Effector memory CD4-positive, alpha-beta T cell (primary cell): ENCODE measurements around the gene MAP1LC3A.

Source experiments
- DNase-seq, 3 donors: peaks; one replicate each; pipeline ENCODE4 v3.0.0-alpha.2; 2020
- H3K27ac ChIP-seq: 2 replicates; pipeline ENCODE4 v1.7.0; 2013; ENCODE audit warnings: mild to moderate bottlenecking, low read length, moderate library complexity; ENCODE audit not compliant: insufficient read depth, poor library complexity, severe bottlenecking
- H3K27me3 ChIP-seq: replicated peaks from 2 replicates; pipeline ENCODE4 v1.7.0; 2013; ENCODE audit warnings: mild to moderate bottlenecking, low read length; ENCODE audit not compliant: insufficient read depth, control insufficient read depth, poor library complexity, severe bottlenecking
- H3K36me3 ChIP-seq: 2 replicates; pipeline ENCODE4 v1.7.0; 2013; ENCODE audit warnings: mild to moderate bottlenecking, low read length, moderate library complexity; ENCODE audit not compliant: control insufficient read depth, insufficient read depth
- H3K4me1 ChIP-seq: 2 replicates; pipeline ENCODE4 v1.7.0; 2013; ENCODE audit warnings: low read length, mild to moderate bottlenecking; ENCODE audit not compliant: control insufficient read depth, insufficient read depth, poor library complexity, severe bottlenecking
- H3K4me3 ChIP-seq: 2 replicates; pipeline ENCODE4 v1.7.0; 2013; ENCODE audit warnings: low read length, low read depth, mild to moderate bottlenecking; ENCODE audit not compliant: insufficient read depth, poor library complexity, severe bottlenecking
- H3K9me3 ChIP-seq: 2 replicates; pipeline ENCODE4 v1.7.0; 2013; ENCODE audit warnings: mild to moderate bottlenecking, low read length, moderate library complexity; ENCODE audit not compliant: control insufficient read depth

The MAP1LC3A gene

DNA sequence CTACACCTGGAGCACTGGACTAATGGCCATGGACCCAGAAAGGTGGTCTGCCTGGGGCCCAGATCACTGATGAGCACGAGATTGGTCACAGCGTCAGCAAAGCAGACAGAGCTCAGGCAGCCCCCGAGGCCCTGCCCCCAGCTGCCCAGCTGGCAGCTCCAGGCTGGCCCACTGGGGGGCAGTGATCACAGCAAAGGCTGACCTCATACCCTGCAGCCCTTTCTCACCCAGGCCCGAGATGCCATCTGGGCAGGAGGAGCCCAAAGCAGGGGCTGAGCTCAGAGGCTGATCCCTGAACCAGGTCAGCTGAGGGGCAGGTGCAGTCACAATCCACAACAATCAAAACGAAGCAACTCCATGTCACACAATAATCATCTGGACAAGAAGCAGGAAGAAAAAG lies 4.1 kb downstream of the MAP1LC3A start:
- Histone ChIP-seq H3K27me3 (no peaks in the 10 kb centered on the region), H3K9me3 (no peaks in the 10 kb centered on the region), H3K27ac (no peak overlapping the region), H3K36me3 (no peaks in the 10 kb centered on the region), H3K4me1 (peaks cover 3% of the 10 kb centered on the region), H3K4me3 (no peak overlapping the region)
- DNase-seq: no peak

DNA sequence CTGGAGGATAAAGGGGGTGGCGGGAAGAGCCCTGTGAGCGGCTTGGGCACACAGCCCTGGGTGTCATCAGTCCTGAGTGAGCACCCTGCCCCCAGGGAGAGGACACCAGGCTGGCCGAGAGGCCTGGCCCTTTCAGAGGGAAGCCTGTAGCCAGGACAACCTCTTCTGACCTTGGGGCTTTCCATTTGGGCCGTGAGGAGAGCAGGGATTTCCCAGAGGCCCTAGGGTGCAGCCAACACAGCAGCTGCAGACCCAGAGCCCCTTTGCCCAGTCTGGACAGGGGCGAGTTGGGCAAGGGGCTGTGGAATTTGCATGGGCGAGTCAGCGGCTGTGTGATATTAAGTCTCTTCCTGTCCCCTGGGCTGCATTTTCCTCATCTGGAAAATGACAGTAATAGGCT lies 6.3 kb downstream of the MAP1LC3A start:
- H3K4me3 ChIP-seq: no peak overlapping the region
- no peaks in the 10 kb centered on the region for H3K27me3 ChIP-seq
- DNase-seq: no peak
- no peak overlapping the region for H3K27ac ChIP-seq
- no peaks in the 10 kb centered on the region for H3K9me3 ChIP-seq
- no peaks in the 10 kb centered on the region for H3K4me1 ChIP-seq
- H3K36me3 ChIP-seq: no peaks in the 10 kb centered on the region

- Histone ChIP-seq H3K9me3 (no peaks in the 10 kb centered on the region), H3K36me3 (peaks cover 8% of the 10 kb centered on the region), H3K4me1 (no peaks in the 10 kb centered on the region), H3K27ac (no peak overlapping the region), H3K27me3 (no peaks in the 10 kb centered on the region), H3K4me3 (no peak overlapping the region)
- DNase-seq: no peak
Measured at GRCh38 chr20:34566978-34567891, 8.7 kb downstream of the MAP1LC3A start.

- no peak for DNase-seq
- no peaks in the 10 kb centered on the region for H3K4me1 ChIP-seq
- H3K9me3 ChIP-seq: no peaks in the 10 kb centered on the region
- peaks cover 8% of the 10 kb centered on the region for H3K36me3 ChIP-seq
- no peak overlapping the region for H3K27ac ChIP-seq
- no peak overlapping the region for H3K4me3 ChIP-seq
- no peaks in the 10 kb centered on the region for H3K27me3 ChIP-seq
Measured at GRCh38 chr20:34567892-34568865, 9.7 kb downstream of the MAP1LC3A start.

DNA sequence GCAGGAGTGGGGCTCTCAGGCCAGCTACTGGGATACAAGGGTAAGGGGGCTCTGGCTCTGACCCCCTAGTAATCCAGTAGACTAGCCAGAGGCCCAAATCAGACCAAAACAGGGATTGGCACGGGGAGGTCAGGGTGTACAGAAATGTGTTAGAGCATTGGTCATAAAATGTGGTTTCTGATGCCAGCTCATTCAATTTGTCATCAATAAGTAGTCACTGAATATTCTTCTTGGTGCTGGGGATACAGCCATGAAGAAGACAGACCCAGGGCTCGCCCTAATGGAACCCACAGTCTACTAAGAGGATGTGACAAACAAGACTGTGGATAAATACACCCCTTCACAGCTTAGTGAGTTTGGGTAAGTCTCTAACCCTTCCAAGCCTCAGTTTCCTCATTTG lies 11.1 kb downstream of the MAP1LC3A start:
- DNase-seq: no peak
- no peaks in the 10 kb centered on the region for H3K4me1 ChIP-seq
- no peaks in the 10 kb centered on the region for H3K9me3 ChIP-seq
- H3K27me3 ChIP-seq: no peaks in the 10 kb centered on the region
- H3K4me3 ChIP-seq: no peak overlapping the region
- H3K27ac ChIP-seq: no peak overlapping the region
- peaks cover 14% of the 10 kb centered on the region for H3K36me3 ChIP-seq

GRCh38 chr20:34570859-34571306 lies 12.4 kb downstream of the MAP1LC3A start:
- no peak for DNase-seq
- Histone ChIP-seq H3K4me3 (no peak overlapping the region), H3K27me3 (no peaks in the 10 kb centered on the region), H3K36me3 (peaks cover 18% of the 10 kb centered on the region), H3K9me3 (no peaks in the 10 kb centered on the region), H3K4me1 (no peaks in the 10 kb centered on the region), H3K27ac (no peak overlapping the region)

DNA sequence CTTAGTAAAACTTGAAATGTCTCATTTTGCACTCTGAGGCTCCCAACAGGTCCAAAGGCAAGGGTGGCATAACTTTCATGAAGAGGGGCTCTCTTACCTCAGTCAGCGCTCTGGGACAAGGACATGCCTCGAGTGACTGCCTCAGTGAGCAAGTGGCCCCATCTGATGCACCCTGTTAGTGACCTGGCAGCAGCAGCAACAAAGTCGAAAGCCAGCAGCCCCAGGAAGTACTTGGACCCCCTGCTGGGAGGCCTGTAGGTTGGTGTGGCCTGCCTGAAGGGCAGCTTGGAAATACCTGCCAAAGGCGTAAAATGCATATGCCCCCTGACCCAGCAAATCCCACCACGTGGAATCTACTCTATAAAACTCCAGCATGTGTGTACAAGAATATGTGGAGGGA lies 13.2 kb downstream of the MAP1LC3A start:
- no peak overlapping the region for H3K4me3 ChIP-seq
- H3K27me3 ChIP-seq: no peaks in the 10 kb centered on the region
- peaks cover 18% of the 10 kb centered on the region for H3K36me3 ChIP-seq
- H3K27ac ChIP-seq: no peak overlapping the region
- no peak for DNase-seq
- no peaks in the 10 kb centered on the region for H3K4me1 ChIP-seq
- no peaks in the 10 kb centered on the region for H3K9me3 ChIP-seq

DNA sequence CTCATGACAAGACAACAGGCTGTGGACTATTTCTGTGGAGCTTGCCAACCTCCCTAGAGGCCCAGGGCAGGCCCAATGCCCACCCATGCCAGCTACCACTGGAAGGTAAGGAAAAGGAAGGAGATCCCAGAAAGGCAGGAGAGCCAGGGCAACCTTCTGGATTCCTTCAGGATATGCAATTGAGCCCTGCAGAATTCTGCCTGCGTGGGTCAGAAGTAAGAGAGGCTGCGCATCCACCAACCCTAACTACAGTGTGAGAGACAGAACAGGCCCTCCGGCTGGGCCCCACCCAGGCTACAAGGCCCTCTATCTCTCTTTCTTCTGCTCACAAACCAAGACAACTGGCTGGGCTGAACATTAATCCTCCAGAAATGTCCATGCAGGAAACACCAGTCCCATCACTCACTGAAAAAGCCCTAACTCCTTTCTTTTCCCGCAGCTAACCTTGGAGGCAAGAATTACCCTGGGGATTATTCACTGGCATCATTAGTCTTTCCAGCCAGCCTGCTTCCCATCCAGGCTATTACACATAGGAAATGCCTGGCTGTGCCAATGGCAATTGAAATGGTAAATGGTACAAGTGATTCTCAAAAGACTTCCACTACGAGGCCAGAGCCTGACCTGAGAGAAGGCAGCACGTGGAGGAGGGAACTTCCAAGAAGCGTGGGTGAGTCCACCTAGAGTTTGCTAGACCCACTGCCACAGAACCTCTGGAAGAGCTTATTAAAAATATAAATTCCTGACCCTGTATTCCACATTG lies 15.2 kb downstream of the MAP1LC3A start:
- no peak overlapping the region for H3K27ac ChIP-seq
- H3K36me3 ChIP-seq: peaks cover 18% of the 10 kb centered on the region
- no peak overlapping the region for H3K4me3 ChIP-seq
- no peaks in the 10 kb centered on the region for H3K9me3 ChIP-seq
- H3K27me3 ChIP-seq: no peaks in the 10 kb centered on the region
- DNase-seq: no peak
- no peaks in the 10 kb centered on the region for H3K4me1 ChIP-seq

DNA sequence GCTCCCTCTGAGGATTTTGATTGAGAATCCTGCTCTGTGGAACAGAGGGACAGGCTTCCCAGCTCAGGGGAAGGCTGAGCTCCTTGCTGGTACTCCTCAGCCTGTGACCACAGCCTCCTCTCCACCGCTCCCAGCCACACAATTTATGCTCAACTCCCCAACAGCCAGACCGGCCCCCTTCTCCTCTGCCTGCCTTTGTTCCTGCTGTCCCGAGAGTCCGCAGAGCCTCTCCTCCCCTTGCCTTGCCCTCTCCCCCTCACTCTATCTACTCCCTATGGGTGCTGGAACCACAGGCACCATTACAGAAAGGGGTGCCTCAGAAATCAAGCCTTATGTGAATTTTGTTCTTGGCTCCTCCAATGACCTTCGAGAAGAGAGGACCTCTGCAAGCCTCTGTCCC lies 15.9 kb downstream of the MAP1LC3A start:
- Histone ChIP-seq H3K9me3 (no peaks in the 10 kb centered on the region), H3K4me1 (no peaks in the 10 kb centered on the region), H3K36me3 (peaks cover 18% of the 10 kb centered on the region), H3K27ac (no peak overlapping the region), H3K27me3 (no peaks in the 10 kb centered on the region), H3K4me3 (no peak overlapping the region)
- no peak for DNase-seq
